Measurements from ENCODE around the gene TEFM.

- no peak for TF ChIP-seq CTCF (conservative IDR thresholded peaks at IDR 0.05; ENCODE audit: low read length)
- no peak for TF ChIP-seq EZH2phosphoT487 (IDR thresholded peaks at IDR 0.05; ENCODE audit: borderline replicate concordance)
These were observed 10.0 kb upstream of the TEFM start for GRCh38 chr17:30915833-30916611.

Measured in Loucy (cell line).